ENCODE data around the gene MEX3D. TPM values are rescaled to one million over a fixed set of nuclear protein-coding genes. Genes with fewer than 3 reads are reported as not detected.
"Not testable (repeated sequence)": the region's sequence is repeated elsewhere in the genome, so short reads cannot be mapped to it uniquely, and the experiment has no call there.

Gene MEX3D
- total RNA-seq, 4 donors from 2014 or later = 11.6 to 20.0 (median 15.6) TPM

DNA sequence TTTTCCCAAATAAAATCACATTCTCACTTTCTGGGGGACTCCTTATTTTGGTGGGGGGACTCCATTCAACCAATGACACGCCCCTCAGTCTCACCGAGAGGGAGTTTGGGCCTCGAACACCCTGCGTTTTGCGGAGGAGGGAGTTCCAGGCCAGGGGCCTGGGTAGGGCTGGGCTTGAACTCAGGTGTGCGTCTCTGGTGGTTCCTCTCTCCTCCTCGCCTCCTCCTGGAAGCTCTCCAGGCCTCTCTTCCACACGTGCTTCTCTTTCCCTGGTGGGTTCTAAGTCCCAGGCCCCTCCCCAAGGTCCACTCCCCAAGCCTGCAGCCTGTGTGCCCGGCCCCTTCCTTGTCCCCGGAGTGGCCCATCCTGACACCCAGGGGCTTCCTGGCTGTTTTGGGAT, 14.7 kb downstream of the MEX3D start:
- no peaks in the 10 kb centered on the region for H3K4me1 ChIP-seq
- H3K27me3 ChIP-seq = no peaks in the 10 kb centered on the region
- TF ChIP-seq, protein P1, sequence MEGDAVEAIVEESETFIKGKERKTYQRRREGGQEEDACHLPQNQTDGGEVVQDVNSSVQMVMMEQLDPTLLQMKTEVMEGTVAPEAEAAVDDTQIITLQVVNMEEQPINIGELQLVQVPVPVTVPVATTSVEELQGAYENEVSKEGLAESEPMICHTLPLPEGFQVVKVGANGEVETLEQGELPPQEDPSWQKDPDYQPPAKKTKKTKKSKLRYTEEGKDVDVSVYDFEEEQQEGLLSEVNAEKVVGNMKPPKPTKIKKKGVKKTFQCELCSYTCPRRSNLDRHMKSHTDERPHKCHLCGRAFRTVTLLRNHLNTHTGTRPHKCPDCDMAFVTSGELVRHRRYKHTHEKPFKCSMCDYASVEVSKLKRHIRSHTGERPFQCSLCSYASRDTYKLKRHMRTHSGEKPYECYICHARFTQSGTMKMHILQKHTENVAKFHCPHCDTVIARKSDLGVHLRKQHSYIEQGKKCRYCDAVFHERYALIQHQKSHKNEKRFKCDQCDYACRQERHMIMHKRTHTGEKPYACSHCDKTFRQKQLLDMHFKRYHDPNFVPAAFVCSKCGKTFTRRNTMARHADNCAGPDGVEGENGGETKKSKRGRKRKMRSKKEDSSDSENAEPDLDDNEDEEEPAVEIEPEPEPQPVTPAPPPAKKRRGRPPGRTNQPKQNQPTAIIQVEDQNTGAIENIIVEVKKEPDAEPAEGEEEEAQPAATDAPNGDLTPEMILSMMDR (IDR thresholded peaks at IDR 0.05) = no peak
- TF ChIP-seq POLR2A (IDR thresholded peaks at IDR 0.05) = no peak
- DNase-seq = no peak
- no peak overlapping the region for H3K4me3 ChIP-seq
- peaks cover 0 to 12% (median 0%) of the 10 kb centered on the region in 3 donors for H3K36me3 ChIP-seq
- no peaks in the 10 kb centered on the region for H3K9me3 ChIP-seq
- no peak overlapping the region for H3K27ac ChIP-seq

DNA sequence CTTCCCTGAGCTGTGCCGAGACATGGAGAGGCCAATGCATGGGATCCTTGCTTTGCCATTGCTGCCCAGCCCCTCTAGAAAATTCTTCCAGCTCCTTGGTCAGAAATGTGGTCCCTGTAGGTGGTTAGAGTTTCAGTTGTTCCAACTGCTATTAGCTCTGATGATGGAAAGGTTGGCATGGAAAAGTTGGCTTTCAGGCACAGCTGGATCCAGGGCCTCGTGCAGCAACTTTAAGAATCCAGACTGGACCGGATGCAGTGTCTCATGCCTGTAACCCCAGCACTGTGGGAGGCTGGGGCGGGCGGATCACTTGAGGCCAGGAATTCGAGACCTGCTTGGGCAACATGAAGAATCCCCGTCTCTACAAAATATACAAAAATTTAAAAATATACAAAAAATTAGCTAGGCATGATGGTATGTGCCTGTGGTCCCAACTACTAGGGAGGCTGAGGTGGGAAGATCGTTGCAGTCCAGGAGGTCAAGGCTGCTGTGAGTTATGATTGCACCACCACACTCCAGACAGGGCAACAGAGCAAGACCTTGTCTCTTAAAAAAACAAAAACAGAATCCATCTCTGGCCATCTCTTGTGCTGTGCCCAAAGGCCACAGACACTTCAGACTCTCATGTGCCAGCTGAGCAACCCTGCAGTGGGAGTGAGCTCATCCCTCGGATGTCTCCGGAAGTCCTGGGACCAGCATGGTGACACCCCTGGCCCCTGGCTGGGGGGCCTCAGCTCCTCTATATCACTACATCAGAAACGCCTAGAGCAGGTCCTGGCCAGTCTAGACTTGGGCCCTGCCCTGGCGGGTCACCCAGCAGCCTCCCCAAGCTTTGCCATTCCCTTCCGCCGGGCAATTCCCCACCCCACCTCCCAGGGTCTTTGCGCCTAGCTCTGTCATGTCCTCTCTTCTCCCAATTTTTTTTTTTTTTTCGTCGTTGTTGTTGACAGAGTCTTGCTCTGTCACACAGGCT, 16.8 kb downstream of the MEX3D start:
- Histone ChIP-seq H3K36me3 (peaks cover 0 to 9% (median 0%) of the 10 kb centered on the region in 3 donors), H3K9me3 (no peaks in the 10 kb centered on the region), H3K4me3 (no peak overlapping the region), H3K27ac (no peak overlapping the region), H3K27me3 (no peaks in the 10 kb centered on the region), H3K4me1 (peaks cover 0 to 2% (median under 1%) of the 10 kb centered on the region in 4 donors)
- TF ChIP-seq, protein P1 (IDR thresholded peaks at IDR 0.05) = no peak
- TF ChIP-seq POLR2A (IDR thresholded peaks at IDR 0.05) = no peak
- DNase-seq = no peak

DNA sequence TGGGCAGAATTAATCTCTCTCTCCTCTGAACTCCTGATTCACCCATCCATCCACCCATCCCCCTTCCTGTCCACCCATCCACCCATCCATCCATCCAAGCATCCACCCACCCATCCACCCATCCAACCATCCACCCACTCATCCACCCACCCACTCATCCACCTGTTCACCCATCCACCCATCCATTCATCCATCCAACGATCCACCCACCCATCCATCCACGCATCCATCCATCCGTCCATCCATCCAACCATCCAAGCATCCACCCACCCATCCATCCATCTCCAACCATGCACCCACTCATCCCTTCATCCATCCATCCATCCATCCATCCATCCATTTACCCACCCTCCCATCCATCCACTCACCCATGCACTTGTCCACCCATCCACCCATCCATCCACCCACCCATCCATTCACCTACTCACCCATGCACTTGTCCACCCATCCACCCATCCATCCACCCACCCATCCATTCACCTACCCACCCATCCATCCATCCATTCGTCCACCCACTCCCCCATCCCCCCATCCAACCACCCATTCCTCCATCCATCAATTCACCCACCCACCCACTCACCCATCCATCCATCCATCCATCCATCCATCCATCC, 18.7 kb downstream of the MEX3D start:
- no peaks in the 10 kb centered on the region for H3K36me3 ChIP-seq
- no peak for DNase-seq
- no peak overlapping the region for H3K4me3 ChIP-seq
- H3K9me3 ChIP-seq = no peaks in the 10 kb centered on the region
- no peak overlapping the region for H3K27ac ChIP-seq
- H3K27me3 ChIP-seq = no peaks in the 10 kb centered on the region
- TF ChIP-seq, protein P1 (IDR thresholded peaks at IDR 0.05) = no peak
- TF ChIP-seq POLR2A (IDR thresholded peaks at IDR 0.05) = no peak
- peaks cover 0 to 8% (median 3%) of the 10 kb centered on the region in 4 donors for H3K4me1 ChIP-seq

DNA sequence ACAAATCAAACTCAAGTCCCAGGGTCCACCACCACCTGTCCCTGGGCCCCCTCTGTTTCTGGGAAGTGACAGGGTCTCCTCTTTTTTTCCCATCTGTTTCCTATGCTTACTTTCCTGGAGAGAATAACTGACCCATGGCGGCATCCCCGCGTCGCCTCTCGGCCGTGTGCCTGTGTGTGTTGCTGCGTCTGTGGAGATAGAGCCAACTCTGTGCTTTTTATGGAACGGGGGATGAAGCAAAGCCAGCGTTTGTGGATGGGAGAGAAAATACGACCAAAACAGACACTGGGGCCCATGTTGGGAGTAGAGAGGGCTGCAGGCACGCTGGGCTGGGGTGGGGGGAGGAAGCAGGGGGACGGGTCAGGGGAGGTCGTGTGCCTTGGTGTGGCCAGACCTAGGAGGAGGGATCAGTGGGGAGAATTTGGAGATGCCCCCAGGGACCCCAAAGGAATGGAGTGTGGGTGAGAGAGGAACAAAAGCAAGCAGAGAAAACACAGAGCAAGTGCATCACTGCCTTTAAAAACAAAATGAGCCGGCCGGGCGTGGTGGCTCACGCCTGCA, 27.7 kb downstream of the MEX3D start:
- DNase-seq = no peak
- Histone ChIP-seq H3K9me3 (no peaks in the 10 kb centered on the region), H3K4me3 (no peak overlapping the region), H3K27ac (no peak overlapping the region), H3K36me3 (no peaks in the 10 kb centered on the region), H3K4me1 (no peaks in the 10 kb centered on the region), H3K27me3 (no peaks in the 10 kb centered on the region)
- no peak for TF ChIP-seq POLR2A (IDR thresholded peaks at IDR 0.05)
- TF ChIP-seq, protein P1 (IDR thresholded peaks at IDR 0.05) = no peak

DNA sequence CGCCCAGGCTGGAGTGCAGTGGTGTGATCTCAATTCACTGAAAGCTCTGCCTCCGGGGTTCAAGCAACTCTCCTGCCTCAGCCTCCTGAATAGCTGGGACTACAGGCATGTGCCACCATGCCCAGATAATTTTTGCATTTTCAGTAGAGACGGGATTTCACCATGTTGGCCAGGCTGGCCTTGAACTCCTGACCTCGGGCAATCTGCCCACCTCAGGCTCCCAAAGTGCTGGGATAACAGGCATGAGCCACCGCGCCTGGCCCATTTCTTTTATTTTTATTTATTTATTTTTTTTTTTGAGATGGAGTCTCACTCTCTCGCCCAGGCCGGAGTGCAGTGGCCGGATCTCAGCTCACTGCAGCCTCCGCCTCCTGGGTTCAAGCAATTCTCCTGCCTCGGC, 28.4 kb downstream of the MEX3D start:
- not testable (repeated sequence) for H3K4me1 ChIP-seq, H3K27ac ChIP-seq, H3K36me3 ChIP-seq, H3K27me3 ChIP-seq, H3K9me3 ChIP-seq, DNase-seq, H3K4me3 ChIP-seq

DNA sequence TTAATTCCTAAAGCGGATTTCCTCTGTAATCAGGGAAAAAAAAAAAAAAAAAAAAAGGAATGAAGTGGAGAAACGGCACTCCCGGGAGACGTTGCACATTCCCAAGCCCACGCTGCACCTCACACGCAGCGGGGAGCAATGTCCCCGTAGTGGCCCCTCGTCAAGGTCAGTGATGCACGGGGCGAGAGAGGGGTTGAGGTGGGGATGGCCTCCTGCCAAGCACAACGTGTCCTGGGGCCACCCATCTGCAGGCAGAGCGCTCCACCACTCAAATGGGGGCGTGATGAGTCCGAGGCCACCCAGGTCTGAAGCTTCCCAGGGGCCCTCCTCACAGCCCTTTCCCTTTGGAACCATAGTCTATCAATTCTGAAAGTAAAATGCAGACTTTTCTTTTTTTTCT, 29.1 kb downstream of the MEX3D start:
- no peak for DNase-seq
- Histone ChIP-seq H3K4me1 (no peaks in the 10 kb centered on the region), H3K27ac (no peak overlapping the region), H3K27me3 (no peaks in the 10 kb centered on the region), H3K4me3 (no peak overlapping the region), H3K9me3 (no peaks in the 10 kb centered on the region), H3K36me3 (no peaks in the 10 kb centered on the region)
- TF ChIP-seq, protein P1 (IDR thresholded peaks at IDR 0.05) = no peak
- TF ChIP-seq POLR2A (IDR thresholded peaks at IDR 0.05) = no peak

DNA sequence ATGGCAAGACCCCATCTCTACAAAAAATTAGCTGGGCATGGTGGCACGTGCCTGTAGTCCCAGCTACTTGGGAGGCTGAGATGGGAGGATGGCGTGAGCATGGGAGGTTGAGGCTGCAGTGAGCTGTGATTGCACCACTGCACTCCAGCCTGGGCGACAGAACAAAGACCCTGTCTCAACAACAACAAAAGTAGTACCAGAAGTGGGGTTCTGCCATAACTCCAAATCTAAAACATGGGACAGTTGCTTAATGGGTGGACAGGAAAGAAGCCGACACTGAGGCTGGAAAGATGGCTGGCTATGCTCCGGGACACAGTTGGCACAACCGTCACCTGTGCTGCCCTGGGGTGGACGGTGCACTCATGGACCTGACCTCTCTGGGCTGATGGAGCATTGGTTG, 32.4 kb downstream of the MEX3D start:
- not testable (repeated sequence) for DNase-seq, H3K4me3 ChIP-seq, H3K27me3 ChIP-seq, H3K9me3 ChIP-seq, H3K27ac ChIP-seq, H3K4me1 ChIP-seq, H3K36me3 ChIP-seq
